OCI-LY7 (cell line): ENCODE data around the gene GABPB1. TPM values are rescaled to one million over a fixed set of nuclear protein-coding genes. Genes with fewer than 3 reads are reported as not detected.

Experiments used
- BruUV-seq: library from RNA; stranded (reverse); fragments of 400-500 nt; replicated peaks from 2 replicates; lab custom pipeline; 2021; lab: Mats Ljungman, UMichigan
- CTCF ChIA-PET: fragments of 300-600 bp; sonication (Branson Sonifier 250); formaldehyde crosslinking; loops from one replicate; lab custom pipeline; 2022; ENCODE audit warnings: antibody characterized with exemption; ENCODE audit not compliant: unreplicated experiment; lab: Charles Lee
- POLR2A ChIA-PET: fragments of 300-600 bp; sonication (Branson Sonifier 250); formaldehyde crosslinking; loops from one replicate; lab custom pipeline; 2022; ENCODE audit warnings: antibody characterized with exemption; lab: Charles Lee
- DNase-seq: peaks from one replicate; pipeline ENCODE4 v3.0.0-alpha.2; 2015; ENCODE audit warnings: low spot score
- H2AFZ ChIP-seq: fragments of 200-600 bp; sonication (generic), shearing (Covaris generic); 2 replicates; pipeline ENCODE4 v1.6.1; 2014; ENCODE audit warnings: mild to moderate bottlenecking, antibody characterized with exemption, low read length, moderate library complexity
- H3K27ac ChIP-seq: fragments of 200-600 bp; sonication (generic); 2 replicates; pipeline ENCODE4 v1.5.1; 2014; ENCODE audit warnings: mixed run types, low read depth, mild to moderate bottlenecking, moderate library complexity, low read length, inconsistent platforms; ENCODE audit not compliant: poor library complexity, severe bottlenecking
- H3K36me3 ChIP-seq: fragments of 200-600 bp; sonication (generic); 2 replicates; pipeline ENCODE4 v1.6.1; 2014; ENCODE audit warnings: mild to moderate bottlenecking, antibody characterized with exemption, low read length, moderate library complexity, mixed read lengths; ENCODE audit not compliant: insufficient read depth
- H3K4me1 ChIP-seq: fragments of 200-600 bp; sonication (generic); 2 replicates; pipeline ENCODE4 v1.5.1; 2014; ENCODE audit warnings: mild to moderate bottlenecking, low read length; ENCODE audit not compliant: insufficient read depth, poor library complexity, severe bottlenecking
- H3K4me2 ChIP-seq: fragments of 200-600 bp; sonication (generic); 2 replicates; pipeline ENCODE4 v1.6.1; 2014; ENCODE audit warnings: mild to moderate bottlenecking, low read length
- H3K4me3 ChIP-seq: fragments of 200-600 bp; sonication (generic); 2 replicates; pipeline ENCODE4 v1.5.1; 2014; ENCODE audit warnings: mild to moderate bottlenecking, low read depth, low read length; ENCODE audit not compliant: poor library complexity, severe bottlenecking
- H3K79me2 ChIP-seq: fragments of 200-600 bp; sonication (generic); 2 replicates; pipeline ENCODE4 v1.6.1; 2016; ENCODE audit warnings: low read depth, mild to moderate bottlenecking, low read length, moderate library complexity, mixed read lengths; ENCODE audit not compliant: insufficient read depth
- H3K9me2 ChIP-seq: fragments of 200-600 bp; sonication (generic); 2 replicates; pipeline ENCODE4 v1.6.1; 2016; ENCODE audit warnings: mild to moderate bottlenecking, low read length, mixed read lengths; ENCODE audit not compliant: insufficient read depth
- H3K9me3 ChIP-seq: fragments of 200-600 bp; sonication (generic); 2 replicates; pipeline ENCODE4 v1.6.1; 2014; ENCODE audit warnings: mild to moderate bottlenecking, mixed run types, low read length, mixed read lengths
- H4K20me1 ChIP-seq: fragments of 200-600 bp; sonication (generic); 2 replicates; pipeline ENCODE4 v1.6.1; 2014; ENCODE audit warnings: mild to moderate bottlenecking, antibody characterized with exemption, low read length, moderate library complexity, mixed read lengths; ENCODE audit not compliant: insufficient read depth
- CTCF ChIP-seq: fragments of 200-600 bp; sonication (generic); conservative IDR thresholded peaks from 2 replicates; pipeline ENCODE4 v1.5.1; 2014; ENCODE audit warnings: mild to moderate bottlenecking, antibody characterized with exemption, low read length, moderate library complexity, mixed read lengths
- EZH2phosphoT487 ChIP-seq: fragments of 200-600 bp; sonication (generic); IDR thresholded peaks from 2 replicates; pipeline ENCODE4 v1.6.1; 2018; ENCODE audit warnings: low read depth, borderline replicate concordance, mild to moderate bottlenecking, mixed run types, antibody characterized with exemption, low read length, moderate library complexity, mixed read lengths
- intact Hi-C: fragments of 100-400 bp; cut with micrococcal nuclease; formaldehyde crosslinking; loops from one replicate; pipeline ENCODE4 v1.10.0; 2022; ENCODE audit not compliant: unreplicated experiment
- total RNA-seq, 2 experiments: library from RNA; depleted of rRNA in 1 of 2; stranded (reverse); fragments of >200 nt in 1 of 2; shearing (Covaris generic) in 1 of 2; gene quantifications; 2 replicates each; pipeline ENCODE4 v1.2.3, GENCODE V29; 2014 to 2022

The GABPB1 gene
- total RNA-seq, 2 experiments from 2014 or later: 32.6 to 53.3 TPM

GRCh38 chr15:50257332-50257731 is 97.7 kb downstream of the GABPB1 start:
- no peaks in the 10 kb centered on the region for H3K4me1 ChIP-seq
- ChIA-PET CTCF (no interaction called here), POLR2A (interaction anchor here (0.6 to 0.8 kb wide), 2 partner anchors 17 to 916 kb away, joined by 3 read pairs; no protein-coding TSS in a partner anchor)
- TF ChIP-seq EZH2phosphoT487 (no peak), CTCF (no peak)
- H3K79me2 ChIP-seq: no peaks in the 10 kb centered on the region
- no peak for DNase-seq
- no peak overlapping the region for H2AFZ ChIP-seq
- H3K36me3 ChIP-seq: no peaks in the 10 kb centered on the region
- H3K4me2 ChIP-seq: no peak overlapping the region
- intact Hi-C loops: no loop called here
- no peaks in the 10 kb centered on the region for H3K9me3 ChIP-seq
- H3K9me2 ChIP-seq: no peaks in the 10 kb centered on the region
- H3K27ac ChIP-seq: no peak overlapping the region
- H3K4me3 ChIP-seq: no peak overlapping the region
- BruUV-seq: no TSS peak
- no peaks in the 10 kb centered on the region for H4K20me1 ChIP-seq

GRCh38 chr15:50256188-50257041 is 98.6 kb downstream of the GABPB1 start:
- no peak overlapping the region for H3K27ac ChIP-seq
- intact Hi-C loops: no loop called here
- ChIA-PET POLR2A (interaction anchor here (0.8 kb wide), 1 partner anchor 16 kb away, joined by 3 read pairs; no protein-coding TSS in a partner anchor), CTCF (no interaction called here)
- H2AFZ ChIP-seq: no peak overlapping the region
- H3K9me2 ChIP-seq: no peaks in the 10 kb centered on the region
- no peaks in the 10 kb centered on the region for H3K36me3 ChIP-seq
- H3K4me3 ChIP-seq: no peak overlapping the region
- no TSS peak for BruUV-seq
- no peaks in the 10 kb centered on the region for H3K9me3 ChIP-seq
- H3K79me2 ChIP-seq: no peaks in the 10 kb centered on the region
- no peak overlapping the region for H3K4me2 ChIP-seq
- H3K4me1 ChIP-seq: no peaks in the 10 kb centered on the region
- TF ChIP-seq CTCF (no peak), EZH2phosphoT487 (no peak)
- no peak for DNase-seq
- H4K20me1 ChIP-seq: no peaks in the 10 kb centered on the region

- CTCF ChIA-PET: no interaction called here
- intact Hi-C loops: no loop called here
- no TSS peak for BruUV-seq
- H3K9me2 ChIP-seq: no peaks in the 10 kb centered on the region
- H2AFZ ChIP-seq: no peak overlapping the region
- H4K20me1 ChIP-seq: no peaks in the 10 kb centered on the region
- no peak for TF ChIP-seq EZH2phosphoT487
- no peak for TF ChIP-seq CTCF
- H3K4me1 ChIP-seq: no peaks in the 10 kb centered on the region
- H3K27ac ChIP-seq: no peak overlapping the region
- no peaks in the 10 kb centered on the region for H3K79me2 ChIP-seq
- POLR2A ChIA-PET: no interaction called here
- no peak overlapping the region for H3K4me2 ChIP-seq
- H3K4me3 ChIP-seq: no peak overlapping the region
- no peaks in the 10 kb centered on the region for H3K9me3 ChIP-seq
- no peak for DNase-seq
- H3K36me3 ChIP-seq: no peaks in the 10 kb centered on the region
These were observed 102.4 kb downstream of the GABPB1 start for GRCh38 chr15:50252556-50252955.
